ENCODE data around the gene PUS1. TPM values are rescaled to one million over a fixed set of nuclear protein-coding genes. Genes with fewer than 3 reads are reported as not detected.

The PUS1 gene
- total and polyA plus RNA-seq, 9 of the 15 experiments (the other 6 are each of a cell fraction or from before 2014, with no cell fraction given): 1.9 to 90.8 (median 30.0) TPM

DNA sequence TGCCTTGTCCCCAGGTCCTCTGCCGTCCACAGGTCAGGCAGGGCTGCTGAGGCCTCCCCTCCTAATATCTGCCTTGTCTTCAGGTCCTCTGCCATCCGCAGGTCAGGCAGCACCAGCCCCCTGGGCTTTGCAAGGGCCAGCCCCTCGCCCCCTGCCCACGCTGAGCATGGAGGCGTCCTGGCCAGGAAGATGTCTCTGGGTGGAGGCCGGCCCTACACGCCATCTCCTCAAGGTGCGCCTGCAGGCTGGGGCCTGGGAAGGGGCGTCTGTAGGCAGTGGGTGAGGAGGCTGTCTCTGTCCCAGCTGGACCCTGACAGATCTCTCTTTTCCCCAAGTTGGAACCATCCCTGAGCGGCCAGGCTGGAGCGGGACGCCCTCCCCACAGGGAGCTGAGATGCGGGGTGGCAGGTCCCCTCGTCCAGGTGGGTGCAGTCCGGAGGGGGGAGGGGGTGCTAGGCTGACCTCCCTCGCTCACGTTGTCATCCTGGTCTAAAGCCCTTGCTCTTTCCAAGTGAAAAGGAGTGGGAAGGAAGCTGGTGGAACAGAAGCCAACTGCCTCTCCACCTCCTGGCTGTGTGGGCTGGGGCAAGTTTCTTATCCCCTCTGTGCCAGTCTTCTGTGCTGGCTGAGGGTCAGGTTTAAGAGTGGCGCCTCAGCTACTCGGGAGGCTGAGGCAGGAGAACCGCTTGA, 13.9 kb upstream of the PUS1 start:
- peak overlapping the region in 1 of 2 experiments; percentile 45; a peak in 1 of 4 replicates for H3K9ac ChIP-seq (ENCODE audit: insufficient read depth in 1 of 2, low read depth in 2 of 2, low read length in 2 of 2)
- no peaks in the 10 kb centered on the region for H3K27me3 ChIP-seq (ENCODE audit: control insufficient read depth in 2 of 2, insufficient read depth in 2 of 2, low read length in 2 of 2)
- H3K4me3 ChIP-seq: no peak overlapping the region
- no peak overlapping the region for H3K4me2 ChIP-seq (ENCODE audit: insufficient read depth, low read length)
- H3K27ac ChIP-seq (ENCODE audit: extremely low read depth, low read depth, low read length): no peak overlapping the region
- H3K79me2 ChIP-seq (ENCODE audit: control insufficient read depth, insufficient read depth, low read length): no peaks in the 10 kb centered on the region
- CTCF ChIA-PET (ENCODE audit: low intra/inter-chr PET ratio): no interaction called here
- DNase-seq (ENCODE audit: extremely low read depth in 1 of 4, low spot score in 3 of 4) (no peak), ATAC-seq (no peak), FAIRE-seq (no peak)
- intact Hi-C loops (cut with micrococcal nuclease): no loop called here
- in situ Hi-C loops (cut with MboI): no loop called here
- peaks cover 18% of the 10 kb centered on the region; the same call in 2 of the 3 replicates for H3K36me3 ChIP-seq (ENCODE audit: control insufficient read depth, insufficient read depth, low read length)
- H3K9me1 ChIP-seq (ENCODE audit: control insufficient read depth, insufficient read depth, low read length): no peaks in the 10 kb centered on the region
- no peaks in the 10 kb centered on the region for H4K20me1 ChIP-seq (replicated peaks; ENCODE audit: control insufficient read depth, insufficient read depth, low read length)
- H3K9me3 ChIP-seq (replicated peaks; ENCODE audit: control insufficient read depth, insufficient read depth, low read depth, low read length): no peaks in the 10 kb centered on the region
- whole genome bisulfite sequencing (ENCODE audit: insufficient coverage, low coverage, missing lambda C conversion rate): 87% methylated on average over 14 of the region's 20 CpGs
- TF ChIP-seq GATAD2B (IDR thresholded peaks at IDR 0.05; ENCODE audit: borderline replicate concordance) (no peak), RBM25 (IDR thresholded peaks at IDR 0.05; ENCODE audit: low read depth, low read length, severe bottlenecking) (no peak), POLR2G (IDR thresholded peaks at IDR 0.05; ENCODE audit: low read depth, low read length) (peak; percentile 41; the same call in 1 of the 2 replicates), CREB1 (IDR thresholded peaks at IDR 0.05) (no peak), CREB1 (CRISPR knock-in tag; IDR thresholded peaks at IDR 0.05) (no peak), ZZZ3 (IDR thresholded peaks at IDR 0.05) (no peak), PPARD (CRISPR knock-in tag; IDR thresholded peaks at IDR 0.05) (no peak), HDAC8 (tag; IDR thresholded peaks at IDR 0.05) (no peak), FOXK2 (conservative IDR thresholded peaks at IDR 0.05 in 1 of 2, IDR thresholded peaks at IDR 0.05 in 1 of 2; ENCODE audit: low read depth in 2 of 2) (no peak)
- TF ChIP-seq, protein P1, sequence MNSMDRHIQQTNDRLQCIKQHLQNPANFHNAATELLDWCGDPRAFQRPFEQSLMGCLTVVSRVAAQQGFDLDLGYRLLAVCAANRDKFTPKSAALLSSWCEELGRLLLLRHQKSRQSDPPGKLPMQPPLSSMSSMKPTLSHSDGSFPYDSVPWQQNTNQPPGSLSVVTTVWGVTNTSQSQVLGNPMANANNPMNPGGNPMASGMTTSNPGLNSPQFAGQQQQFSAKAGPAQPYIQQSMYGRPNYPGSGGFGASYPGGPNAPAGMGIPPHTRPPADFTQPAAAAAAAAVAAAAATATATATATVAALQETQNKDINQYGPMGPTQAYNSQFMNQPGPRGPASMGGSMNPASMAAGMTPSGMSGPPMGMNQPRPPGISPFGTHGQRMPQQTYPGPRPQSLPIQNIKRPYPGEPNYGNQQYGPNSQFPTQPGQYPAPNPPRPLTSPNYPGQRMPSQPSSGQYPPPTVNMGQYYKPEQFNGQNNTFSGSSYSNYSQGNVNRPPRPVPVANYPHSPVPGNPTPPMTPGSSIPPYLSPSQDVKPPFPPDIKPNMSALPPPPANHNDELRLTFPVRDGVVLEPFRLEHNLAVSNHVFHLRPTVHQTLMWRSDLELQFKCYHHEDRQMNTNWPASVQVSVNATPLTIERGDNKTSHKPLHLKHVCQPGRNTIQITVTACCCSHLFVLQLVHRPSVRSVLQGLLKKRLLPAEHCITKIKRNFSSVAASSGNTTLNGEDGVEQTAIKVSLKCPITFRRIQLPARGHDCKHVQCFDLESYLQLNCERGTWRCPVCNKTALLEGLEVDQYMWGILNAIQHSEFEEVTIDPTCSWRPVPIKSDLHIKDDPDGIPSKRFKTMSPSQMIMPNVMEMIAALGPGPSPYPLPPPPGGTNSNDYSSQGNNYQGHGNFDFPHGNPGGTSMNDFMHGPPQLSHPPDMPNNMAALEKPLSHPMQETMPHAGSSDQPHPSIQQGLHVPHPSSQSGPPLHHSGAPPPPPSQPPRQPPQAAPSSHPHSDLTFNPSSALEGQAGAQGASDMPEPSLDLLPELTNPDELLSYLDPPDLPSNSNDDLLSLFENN (IDR thresholded peaks at IDR 0.05; ENCODE audit: low read depth in 2 of 2, low read length in 2 of 2): no peak
- no peak overlapping the region for H2AFZ ChIP-seq (ENCODE audit: low read depth, low read length)
- POLR2A ChIA-PET: interaction anchor here (0.6 kb wide), 2 partner anchors 15 to 1042 kb away, joined by 3 read pairs; no protein-coding TSS in a partner anchor
- no TSS peak for BruUV-seq (replicated peaks)
- H3K4me1 ChIP-seq (replicated peaks in 1 of 2; ENCODE audit: control insufficient read depth in 2 of 2, insufficient read depth in 2 of 2, low read length in 2 of 2): peaks cover 0 to 37% of the 10 kb centered on the region in 2 experiments; a peak in 2 of 5 replicates
